HEK293 (cell line): Measurements from ENCODE around the gene OR52I2.

Source experiments
- CTCF ChIA-PET: fragments of 350-600 bp; formaldehyde crosslinking; extraction: SDS; loops from one replicate; lab custom pipeline; 2021; ENCODE audit warnings: antibody characterized with exemption; lab: Yijun Ruan, JAX
- POLR2A ChIA-PET: fragments of 300-600 bp; formaldehyde crosslinking; extraction: SDS; loops from one replicate; lab custom pipeline; 2020; ENCODE audit warnings: antibody characterized with exemption, inconsistent platforms; lab: Yijun Ruan, JAX
- H3K27ac ChIP-seq: fragments of 200-500 bp; sonication (Bioruptor generic); 2 replicates; pipeline ENCODE4 v1.5.1; 2014; ENCODE audit warnings: low read depth, low read length, control low read depth, inconsistent platforms; ENCODE audit errors: extremely low read depth
- H3K36me3 ChIP-seq, 2 experiments: fragments of 200-500 bp in 1 of 2; sonication (Bioruptor generic) in 1 of 2; 1 replicate in 1 of 2; 2 replicates in 1 of 2; pipeline ENCODE4 v1.5.1; 2014 to 2017; ENCODE audit warnings: inconsistent platforms in 2 of 2, low read length in 2 of 2; ENCODE audit not compliant: control insufficient read depth in 2 of 2, insufficient read depth in 1 of 2
- H3K4me1 ChIP-seq: fragments of 200-500 bp; sonication (Bioruptor generic); 2 replicates; pipeline ENCODE4 v1.5.1; 2014; ENCODE audit warnings: mild to moderate bottlenecking, low read length, inconsistent platforms; ENCODE audit not compliant: control insufficient read depth, insufficient read depth
- H3K4me3 ChIP-seq: 2 replicates; pipeline ENCODE4 v1.5.1; 2011; ENCODE audit warnings: low read depth, mild to moderate bottlenecking, control low read depth, low read length, moderate library complexity
- H3K9me3 ChIP-seq: fragments of 200-500 bp; sonication (Bioruptor generic); 2 replicates; pipeline ENCODE4 v1.5.1; 2014; ENCODE audit warnings: low read depth, low read length, inconsistent platforms; ENCODE audit not compliant: control insufficient read depth, insufficient read depth
- GLI2 ChIP-seq: fragments of 450-650 bp; formaldehyde crosslinking; IDR thresholded peaks from 2 replicates; pipeline ENCODE4; 2017; ENCODE audit warnings: missing biosample characterization, missing genetic modification characterization, low read depth, borderline replicate concordance
- KLF7 ChIP-seq: fragments of 450-650 bp; formaldehyde crosslinking; IDR thresholded peaks from 2 replicates; pipeline ENCODE4 v1.5.1; 2016; ENCODE audit warnings: missing biosample characterization, missing genetic modification characterization, borderline replicate concordance
- MYNN ChIP-seq: fragments of 450-650 bp; formaldehyde crosslinking; IDR thresholded peaks from 2 replicates; pipeline ENCODE4 v1.5.1; 2016; ENCODE audit warnings: missing biosample characterization, missing genetic modification characterization, borderline replicate concordance
- OSR2 ChIP-seq: fragments of 450-650 bp; formaldehyde crosslinking; IDR thresholded peaks from 2 replicates; pipeline ENCODE4 v1.5.1; 2016; ENCODE audit warnings: missing biosample characterization, missing genetic modification characterization
- REPIN1 ChIP-seq: fragments of 450-650 bp; formaldehyde crosslinking; IDR thresholded peaks from 2 replicates; pipeline ENCODE4 v1.5.1; 2017; ENCODE audit warnings: missing biosample characterization, missing genetic modification characterization, low read depth
- YY2 ChIP-seq: fragments of 450-650 bp; formaldehyde crosslinking; IDR thresholded peaks from 2 replicates; pipeline ENCODE4 v1.5.1; 2016; ENCODE audit warnings: missing biosample characterization, missing genetic modification characterization
- ZBTB11 ChIP-seq: fragments of 450-650 bp; formaldehyde crosslinking; conservative IDR thresholded peaks from 2 replicates; pipeline ENCODE4 v1.5.1; 2016; ENCODE audit warnings: low read depth, missing biosample characterization, missing genetic modification characterization
- ZBTB8A ChIP-seq: fragments of 450-650 bp; formaldehyde crosslinking; IDR thresholded peaks from 2 replicates; pipeline ENCODE4 v1.5.1; 2016; ENCODE audit warnings: missing biosample characterization, missing genetic modification characterization
- ZEB2 ChIP-seq: fragments of 450-650 bp; formaldehyde crosslinking; IDR thresholded peaks from 2 replicates; pipeline ENCODE4 v1.5.1; 2016; ENCODE audit warnings: missing biosample characterization, missing genetic modification characterization
- ZFP69B ChIP-seq: fragments of 450-650 bp; formaldehyde crosslinking; IDR thresholded peaks from 2 replicates; pipeline ENCODE4 v1.5.1; 2016; ENCODE audit warnings: missing biosample characterization, missing genetic modification characterization
- ZNF146 ChIP-seq: fragments of 450-650 bp; formaldehyde crosslinking; IDR thresholded peaks from 2 replicates; pipeline ENCODE4 v1.5.1; 2016; ENCODE audit warnings: missing biosample characterization, missing genetic modification characterization
- ZNF37A ChIP-seq: fragments of 450-650 bp; IDR thresholded peaks from 2 replicates; pipeline ENCODE4 v1.5.1; 2018; ENCODE audit warnings: missing biosample characterization, missing genetic modification characterization
- ZNF398 ChIP-seq: fragments of 450-650 bp; formaldehyde crosslinking; IDR thresholded peaks from 2 replicates; pipeline ENCODE4 v1.5.1; 2017; ENCODE audit warnings: missing biosample characterization, missing genetic modification characterization
- ZNF404 ChIP-seq: fragments of 450-650 bp; formaldehyde crosslinking; IDR thresholded peaks from 2 replicates; pipeline ENCODE4 v1.5.1; 2017; ENCODE audit warnings: missing biosample characterization, missing genetic modification characterization
- ZNF558 ChIP-seq: fragments of 450-650 bp; formaldehyde crosslinking; IDR thresholded peaks from 2 replicates; pipeline ENCODE4 v1.5.1; 2016; ENCODE audit warnings: missing biosample characterization, missing genetic modification characterization
- ZNF560 ChIP-seq: fragments of 450-650 bp; formaldehyde crosslinking; IDR thresholded peaks from 2 replicates; pipeline ENCODE4 v1.5.1; 2017; ENCODE audit warnings: missing biosample characterization, missing genetic modification characterization, borderline replicate concordance
- ZNF621 ChIP-seq: fragments of 450-650 bp; formaldehyde crosslinking; IDR thresholded peaks from 2 replicates; pipeline ENCODE4 v1.5.1; 2017; ENCODE audit warnings: missing biosample characterization, missing genetic modification characterization
- ZNF639 ChIP-seq: fragments of 450-650 bp; formaldehyde crosslinking; IDR thresholded peaks from 2 replicates; pipeline ENCODE4 v1.5.1; 2016; ENCODE audit warnings: missing biosample characterization, missing genetic modification characterization
- ZNF654 ChIP-seq: fragments of 450-650 bp; formaldehyde crosslinking; IDR thresholded peaks from 2 replicates; pipeline ENCODE4 v1.5.1; 2016; ENCODE audit warnings: low read depth, missing biosample characterization, missing genetic modification characterization
- ZNF792 ChIP-seq: fragments of 450-650 bp; formaldehyde crosslinking; IDR thresholded peaks from 2 replicates; pipeline ENCODE4 v1.5.1; 2016; ENCODE audit warnings: missing biosample characterization, missing genetic modification characterization
- ZSCAN30 ChIP-seq: fragments of 450-650 bp; IDR thresholded peaks from 2 replicates; pipeline ENCODE4 v1.5.1; 2018; ENCODE audit warnings: missing biosample characterization, mild to moderate bottlenecking, missing genetic modification characterization, moderate library complexity

OR52I2 gene

GRCh38 chr11:4551346-4551979 lies 30.1 kb upstream of the OR52I2 start (continued):
- no peak for TF ChIP-seq ZNF404 (tag by site-specific recombination)

GRCh38 chr11:4559527-4560440 lies 21.8 kb upstream of the OR52I2 start:
- H3K9me3 ChIP-seq: no peaks in the 10 kb centered on the region
- no peak overlapping the region for H3K27ac ChIP-seq
- CTCF ChIA-PET: interaction anchor here (1.1 to 1.6 kb wide), 2 partner anchors 8 to 372 kb away, joined by 3 to 5 read pairs; no protein-coding TSS in a partner anchor
- TF ChIP-seq ZNF654 (tag by site-specific recombination) (no peak), ZNF560 (tag by site-specific recombination) (no peak), ZNF146 (tag by site-specific recombination) (no peak), ZNF398 (tag by site-specific recombination) (no peak), ZNF639 (tag by site-specific recombination) (no peak), ZNF621 (tag by site-specific recombination) (no peak), ZEB2 (tag by site-specific recombination) (no peak), KLF7 (tag by site-specific recombination) (no peak), MYNN (tag by site-specific recombination) (no peak), OSR2 (no peak), ZNF558 (no peak), YY2 (no peak), ZBTB8A (no peak), REPIN1 (tag by site-specific recombination) (no peak), GLI2 (no peak), ZSCAN30 (tag by site-specific recombination) (no peak), ZBTB11 (tag by site-specific recombination) (no peak), ZNF37A (tag by site-specific recombination) (no peak), ZFP69B (no peak), ZNF792 (no peak)
- H3K4me3 ChIP-seq: no peak overlapping the region
- no peaks in the 10 kb centered on the region for H3K4me1 ChIP-seq
- POLR2A ChIA-PET: no interaction called here
- no peaks in the 10 kb centered on the region for H3K36me3 ChIP-seq
